IMR-90 (cell line): ENCODE results near the gene SCYGR5. TPM values are rescaled to one million over a fixed set of nuclear protein-coding genes. Genes with fewer than 3 reads are reported as not detected.

Source experiments
- ATAC-seq: fragments of 200-7000 bp; cut with Tn5 transposase; 2 replicates; pipeline ENCODE4 v1.9.1; 2020; ENCODE audit warnings: low read depth, mild to moderate bottlenecking, moderate library complexity
- BruUV-seq: library from RNA; stranded (reverse); fragments of 400-500 nt; replicated peaks from 2 replicates; lab custom pipeline; 2021; lab: Mats Ljungman, UMichigan
- CTCF ChIA-PET: fragments of 300-600 bp; formaldehyde crosslinking; extraction: SDS; loops from one replicate; lab custom pipeline; 2021; ENCODE audit warnings: antibody characterized with exemption; lab: Yijun Ruan, JAX
- POLR2A ChIA-PET: fragments of 300-600 bp; sonication (Branson Sonifier 250); formaldehyde crosslinking; loops from one replicate; lab custom pipeline; 2022; ENCODE audit warnings: antibody characterized with exemption; ENCODE audit not compliant: unreplicated experiment; lab: Charles Lee
- DNase-seq: peaks from one replicate; pipeline ENCODE4 v3.0.0; 2013
- H2AFZ ChIP-seq: replicated peaks from 2 replicates; pipeline ENCODE3; 2013; ENCODE audit warnings: low read length, mild to moderate bottlenecking; ENCODE audit not compliant: poor library complexity
- H2AK5ac ChIP-seq: 2 replicates; pipeline ENCODE4 v1.6.1; 2013; ENCODE audit warnings: low read depth, low read length, inconsistent platforms
- H2AK9ac ChIP-seq: replicated peaks from 2 replicates; pipeline ENCODE3; 2013; ENCODE audit warnings: mild to moderate bottlenecking, low read depth, low read length, moderate library complexity; ENCODE audit not compliant: poor library complexity
- H2BK120ac ChIP-seq: 2 replicates; pipeline ENCODE4 v1.6.1; 2013; ENCODE audit warnings: low read depth, low read length, inconsistent platforms
- H2BK15ac ChIP-seq: 3 replicates; pipeline ENCODE4 v1.6.1; 2013; ENCODE audit warnings: low read depth, low read length, inconsistent platforms
- H2BK20ac ChIP-seq: 2 replicates; pipeline ENCODE4 v1.6.1; 2013; ENCODE audit warnings: low read depth, mild to moderate bottlenecking, inconsistent platforms, low read length, moderate library complexity
- H2BK5ac ChIP-seq: 2 replicates; pipeline ENCODE4 v1.6.1; 2013; ENCODE audit warnings: mild to moderate bottlenecking, low read depth, low read length, inconsistent platforms; ENCODE audit not compliant: poor library complexity, severe bottlenecking
- H3K14ac ChIP-seq: replicated peaks from 2 replicates; pipeline ENCODE4 v1.6.1; 2013; ENCODE audit warnings: low read depth, low read length, inconsistent platforms
- H3K18ac ChIP-seq: 2 replicates; pipeline ENCODE4 v1.6.1; 2013; ENCODE audit warnings: low read depth, low read length, control low read depth
- H3K23ac ChIP-seq: 2 replicates; pipeline ENCODE4 v1.6.1; 2013; ENCODE audit warnings: low read depth, low read length, inconsistent platforms
- H3K27ac ChIP-seq: 2 replicates; pipeline ENCODE4 v1.5.1; 2013; ENCODE audit warnings: mild to moderate bottlenecking, control low read depth, low read length; ENCODE audit not compliant: insufficient read depth
- H3K27me3 ChIP-seq: 2 replicates; pipeline ENCODE4 v1.6.1; 2013; ENCODE audit warnings: low read length; ENCODE audit not compliant: control insufficient read depth, insufficient read depth
- H3K36me3 ChIP-seq: 2 replicates; pipeline ENCODE4 v1.6.1; 2013; ENCODE audit warnings: low read length, mixed read lengths; ENCODE audit not compliant: control insufficient read depth, insufficient read depth
- H3K4ac ChIP-seq: 2 replicates; pipeline ENCODE4 v1.6.1; 2013; ENCODE audit warnings: low read depth, low read length, inconsistent platforms
- H3K4me1 ChIP-seq: 2 replicates; pipeline ENCODE4 v1.6.1; 2013; ENCODE audit warnings: low read length, mixed read lengths; ENCODE audit not compliant: control insufficient read depth, insufficient read depth
- H3K4me2 ChIP-seq: 2 replicates; pipeline ENCODE4 v1.6.1; 2013; ENCODE audit warnings: low read depth, mild to moderate bottlenecking, control low read depth, low read length, moderate library complexity
- H3K4me3 ChIP-seq: 2 replicates; pipeline ENCODE4 v1.5.1; 2013; ENCODE audit warnings: low read depth, mild to moderate bottlenecking, control low read depth, low read length, moderate library complexity; ENCODE audit not compliant: insufficient read depth
- H3K56ac ChIP-seq: 2 replicates; pipeline ENCODE4 v1.6.1; 2013; ENCODE audit warnings: low read length, inconsistent platforms; ENCODE audit not compliant: insufficient read depth; ENCODE audit errors: extremely low read depth
- H3K79me1 ChIP-seq, 2 experiments: 2 replicates each; pipeline ENCODE4 v1.6.1; 2013; ENCODE audit warnings: low read length in 2 of 2, inconsistent platforms in 1 of 2, low read depth in 1 of 2
- H3K9ac ChIP-seq: 2 replicates; pipeline ENCODE4 v1.6.1; 2013; ENCODE audit warnings: low read depth, low read length, control low read depth
- H3K9me1 ChIP-seq: 2 replicates; pipeline ENCODE4 v1.6.1; 2013; ENCODE audit warnings: low read length, inconsistent platforms; ENCODE audit not compliant: insufficient read depth
- H3K9me3 ChIP-seq: 2 replicates; pipeline ENCODE4 v1.6.1; 2013; ENCODE audit warnings: low read length; ENCODE audit not compliant: control insufficient read depth, insufficient read depth
- H4K20me1 ChIP-seq: 2 replicates; pipeline ENCODE4 v1.6.1; 2013; ENCODE audit warnings: low read length, inconsistent platforms; ENCODE audit not compliant: insufficient read depth
- H4K5ac ChIP-seq: 2 replicates; pipeline ENCODE4 v1.6.1; 2013; ENCODE audit warnings: mild to moderate bottlenecking, low read depth, low read length, control low read depth
- H4K8ac ChIP-seq, 2 experiments: 2 replicates each; pipeline ENCODE4 v1.6.1; 2013; ENCODE audit warnings: low read depth in 2 of 2, low read length in 2 of 2, control low read depth in 1 of 2, inconsistent platforms in 1 of 2
- H4K91ac ChIP-seq: 2 replicates; pipeline ENCODE4 v1.6.1; 2013; ENCODE audit warnings: low read depth, low read length, inconsistent platforms; ENCODE audit not compliant: insufficient read depth
- NFE2L2 ChIP-seq: fragments of 150-350 bp; IDR thresholded peaks from 2 replicates; pipeline ENCODE4 v1.6.1; 2016; ENCODE audit warnings: low read depth, mild to moderate bottlenecking, low read length
- POLR2A ChIP-seq: IDR thresholded peaks from 2 replicates; pipeline ENCODE4 v1.6.1; 2012; ENCODE audit warnings: mild to moderate bottlenecking, low read depth, low read length
- USF2 ChIP-seq: fragments of 150-350 bp; IDR thresholded peaks from 2 replicates; pipeline ENCODE4 v1.6.1; 2017; ENCODE audit warnings: mild to moderate bottlenecking, antibody characterized with exemption, low read length, low read depth
- WGBS, 2 experiments: methylation state at CpG; one replicate each; pipeline versions ENCODE4 v1.1.5 to v1.1.7; 2013; ENCODE audit warnings: missing lambda C conversion rate in 2 of 2; ENCODE audit not compliant: insufficient read length in 1 of 2; ENCODE audit errors: extremely low coverage in 2 of 2; 5-methylcytosine and 5-hydroxymethylcytosine counted together
- dilution Hi-C: fragments of 300-500 bp; cut with HindIII; formaldehyde crosslinking; loops from one replicate; pipeline ENCODE4 v1.14.3; 2018; ENCODE audit warnings: low sequenced_read_pairs; ENCODE audit not compliant: unreplicated experiment
- in situ Hi-C: fragments of 300-500 bp; cut with MboI; formaldehyde crosslinking; loops from 3 replicates; pipeline ENCODE4 v1.14.3; 2019; ENCODE audit warnings: low sequenced_read_pairs, inconsistent platforms, mixed read lengths
- intact Hi-C: fragments of 100-400 bp; cut with micrococcal nuclease; formaldehyde crosslinking; loops from 2 replicates; pipeline ENCODE4 v1.10.0; 2022
- polyA plus RNA-seq, 3 experiments: library from polyadenylated mRNA; depleted of rRNA; stranded (reverse); fragments of >200 nt; gene quantifications; 2 replicates each; pipeline ENCODE4 v1.2.3, GENCODE V29; 2012; ENCODE audit warnings: low replicate concordance in 1 of 3
- total RNA-seq: library from RNA; depleted of rRNA; stranded (reverse); fragments of >200 nt; gene quantifications from 2 replicates; pipeline ENCODE4 v1.2.3, GENCODE V29; 2012

The SCYGR5 gene
- total and polyA plus RNA-seq, 2 of the 4 experiments (the other 2 are of a cell fraction), result not detected

GRCh38 chr2:227696990-227697679 lies 30.5 kb downstream of the SCYGR5 start:
- BruUV-seq, result no TSS peak

More at GRCh38 chr2:227696990-227697679, 30.5 kb downstream of the SCYGR5 start:
- no peak overlapping the region for H4K8ac ChIP-seq
- no peak overlapping the region for H3K9ac ChIP-seq
- WGBS, 2 experiments, result no CpG with 5 or more reads among the region's 2 CpGs
- H2BK120ac ChIP-seq, result no peak overlapping the region
- CTCF ChIA-PET, result no interaction called here
- no peaks in the 10 kb centered on the region for H4K20me1 ChIP-seq
- in situ Hi-C loops (no loop called here), intact Hi-C loops (no loop called here), dilution Hi-C loops (no loop called here)
- H3K4ac ChIP-seq, result no peak overlapping the region
- TF ChIP-seq USF2, result no peak
- no peak for TF ChIP-seq NFE2L2
- no peak for TF ChIP-seq POLR2A
- no peak overlapping the region for H3K56ac ChIP-seq
- no peaks in the 10 kb centered on the region for H3K27me3 ChIP-seq
- no peak overlapping the region for H3K4me3 ChIP-seq
- no peak overlapping the region for H4K91ac ChIP-seq
- H3K4me1 ChIP-seq, result no peaks in the 10 kb centered on the region
- no peaks in the 10 kb centered on the region for H3K9me3 ChIP-seq
- no peak overlapping the region for H3K14ac ChIP-seq
- POLR2A ChIA-PET, result no interaction called here
- no peaks in the 10 kb centered on the region for H3K79me1 ChIP-seq
- H3K36me3 ChIP-seq, result no peaks in the 10 kb centered on the region
- H3K9me1 ChIP-seq, result no peaks in the 10 kb centered on the region
- no peak overlapping the region for H2AK9ac ChIP-seq
- no peak overlapping the region for H3K23ac ChIP-seq
- H3K18ac ChIP-seq, result no peak overlapping the region
- no peak overlapping the region for H2BK20ac ChIP-seq
- H2AFZ ChIP-seq, result no peak overlapping the region
- H2BK5ac ChIP-seq, result no peak overlapping the region
- H4K5ac ChIP-seq, result no peak overlapping the region
- H3K4me2 ChIP-seq, result no peak overlapping the region
- no peak overlapping the region for H3K27ac ChIP-seq
- DNase-seq (no peak), ATAC-seq (no peak)
- no peak overlapping the region for H2AK5ac ChIP-seq
- no peak overlapping the region for H2BK15ac ChIP-seq
